ENCODE measurements around the gene POC1A. TPM values are rescaled to one million over a fixed set of nuclear protein-coding genes. Genes with fewer than 3 reads are reported as not detected.

POC1A gene
- total and polyA plus RNA-seq, 2 donors (not counting 3 experiments of a cell fraction or from before 2014, with no cell fraction given) = 14.8 to 19.4 TPM

DNA sequence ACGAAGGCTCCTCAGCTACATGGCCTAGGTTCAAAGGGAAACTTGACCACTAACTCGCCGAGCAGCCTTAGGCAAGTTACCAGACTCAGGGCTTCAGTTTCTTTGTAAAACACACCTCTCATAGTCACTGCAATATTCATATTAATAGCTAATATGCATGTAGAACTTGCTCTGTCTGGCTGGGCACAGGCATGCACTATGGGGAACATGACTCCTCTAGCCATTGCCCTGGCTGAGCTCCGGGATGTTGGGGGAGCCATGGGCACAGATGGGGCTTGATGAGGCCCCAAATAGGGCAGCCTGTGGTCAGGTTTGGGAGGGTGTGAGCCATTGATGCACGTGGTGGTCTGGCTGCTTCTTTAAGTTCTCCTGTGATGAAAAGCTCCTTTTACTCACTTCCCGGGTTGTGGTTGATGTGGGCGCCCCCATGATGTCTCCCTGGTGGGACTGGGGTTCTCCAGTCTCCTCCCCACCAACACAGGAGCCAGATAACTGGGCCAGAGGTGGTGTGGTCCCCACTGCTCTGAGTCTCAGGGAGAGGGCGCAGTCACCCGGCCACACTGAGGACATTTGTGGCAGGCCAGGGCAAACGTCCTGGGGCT is 68.4 kb downstream of the POC1A start:
- FAIRE-seq = no peak

More for the DNA sequence above, 68.4 kb downstream of the POC1A start:
- intact Hi-C loops (cut with micrococcal nuclease) (loop anchor here (2.0 kb wide), 1 partner anchor 15 kb away; no protein-coding TSS in a partner anchor), dilution Hi-C loops (cut with MboI; ENCODE audit: extremely low pct_ligation_motif_present, low sequenced_read_pairs) (no loop called here)
- POLR2A ChIA-PET = no interaction called here
- Histone ChIP-seq H4K20me1 (replicated peaks; ENCODE audit: control insufficient read depth, extremely low read depth, insufficient read depth, low read length) (no peaks in the 10 kb centered on the region), H3K9me1 (replicated peaks; ENCODE audit: control insufficient read depth, extremely low read depth, insufficient read depth, low read length) (no peaks in the 10 kb centered on the region), H3K4me1 (ENCODE audit: control insufficient read depth, extremely low read depth, insufficient read depth, low read length) (peaks cover 44% of the 10 kb centered on the region), H3K9me3 (replicated peaks; ENCODE audit: control insufficient read depth, insufficient read depth, low read length) (no peaks in the 10 kb centered on the region), H3K79me2 (ENCODE audit: control insufficient read depth, insufficient read depth, low read length) (no peaks in the 10 kb centered on the region), H3K27me3 (ENCODE audit: control insufficient read depth in 2 of 2, insufficient read depth in 2 of 2, low read length in 2 of 2) (no peaks in the 10 kb centered on the region), H3K4me3 (replicated peaks in 1 of 3; ENCODE audit: insufficient read depth in 1 of 3, low read depth in 1 of 3, low read length in 3 of 3) (no peak overlapping the region), H3K27ac (ENCODE audit: insufficient read depth, low read depth, low read length) (no peak overlapping the region), H2AFZ (ENCODE audit: low read depth, low read length) (no peak overlapping the region), H3K9ac (replicated peaks; ENCODE audit: extremely low read depth, insufficient read depth, low read length) (no peak overlapping the region), H3K36me3 (ENCODE audit: control insufficient read depth in 2 of 2, extremely low read depth in 1 of 2, insufficient read depth in 2 of 2, low read length in 2 of 2) (no peaks in the 10 kb centered on the region), H3K4me2 (ENCODE audit: insufficient read depth, low read length) (no peak overlapping the region)
- DNase-seq (ENCODE audit: low read depth, low spot score) = no peak
- BruUV-seq (replicated peaks) = no TSS peak
- CTCF ChIA-PET = interaction anchor here (0.9 to 3.4 kb wide), 7 partner anchors 10 to 37 kb away, joined by 3 to 19 read pairs (median 3); no protein-coding TSS in a partner anchor
- TF ChIP-seq GATA2 (IDR thresholded peaks at IDR 0.05; ENCODE audit: insufficient read depth, insufficient read length, low read depth, low read length) (no peak), EZH2 (IDR thresholded peaks at IDR 0.05; ENCODE audit: borderline replicate concordance, low read depth, low read length, severe bottlenecking) (no peak), POLR2AphosphoS5 (IDR thresholded peaks at IDR 0.05; ENCODE audit: insufficient read depth, low read depth, low read length) (no peak), JUN (IDR thresholded peaks at IDR 0.05; ENCODE audit: borderline replicate concordance, insufficient read depth, insufficient read length, low read depth) (no peak), FOS (IDR thresholded peaks at IDR 0.05; ENCODE audit: borderline replicate concordance, insufficient read depth, low read length) (no peak), POLR2A (IDR thresholded peaks at IDR 0.05; ENCODE audit: low read depth, low read length) (no peak), MYC (IDR thresholded peaks at IDR 0.05; ENCODE audit: low read depth, low read length) (no peak)
- TF ChIP-seq, protein P1, sequence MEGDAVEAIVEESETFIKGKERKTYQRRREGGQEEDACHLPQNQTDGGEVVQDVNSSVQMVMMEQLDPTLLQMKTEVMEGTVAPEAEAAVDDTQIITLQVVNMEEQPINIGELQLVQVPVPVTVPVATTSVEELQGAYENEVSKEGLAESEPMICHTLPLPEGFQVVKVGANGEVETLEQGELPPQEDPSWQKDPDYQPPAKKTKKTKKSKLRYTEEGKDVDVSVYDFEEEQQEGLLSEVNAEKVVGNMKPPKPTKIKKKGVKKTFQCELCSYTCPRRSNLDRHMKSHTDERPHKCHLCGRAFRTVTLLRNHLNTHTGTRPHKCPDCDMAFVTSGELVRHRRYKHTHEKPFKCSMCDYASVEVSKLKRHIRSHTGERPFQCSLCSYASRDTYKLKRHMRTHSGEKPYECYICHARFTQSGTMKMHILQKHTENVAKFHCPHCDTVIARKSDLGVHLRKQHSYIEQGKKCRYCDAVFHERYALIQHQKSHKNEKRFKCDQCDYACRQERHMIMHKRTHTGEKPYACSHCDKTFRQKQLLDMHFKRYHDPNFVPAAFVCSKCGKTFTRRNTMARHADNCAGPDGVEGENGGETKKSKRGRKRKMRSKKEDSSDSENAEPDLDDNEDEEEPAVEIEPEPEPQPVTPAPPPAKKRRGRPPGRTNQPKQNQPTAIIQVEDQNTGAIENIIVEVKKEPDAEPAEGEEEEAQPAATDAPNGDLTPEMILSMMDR (IDR thresholded peaks at IDR 0.05; ENCODE audit: extremely low read depth in 1 of 2, insufficient read depth in 1 of 2, low read depth in 1 of 2, low read length in 2 of 2) = no peak
- TF ChIP-seq, protein P2, sequence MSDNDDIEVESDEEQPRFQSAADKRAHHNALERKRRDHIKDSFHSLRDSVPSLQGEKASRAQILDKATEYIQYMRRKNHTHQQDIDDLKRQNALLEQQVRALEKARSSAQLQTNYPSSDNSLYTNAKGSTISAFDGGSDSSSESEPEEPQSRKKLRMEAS (IDR thresholded peaks at IDR 0.05; ENCODE audit: insufficient read depth, insufficient read length) = no peak

Data from endothelial cell of umbilical vein (primary cell).